Measurements from ENCODE around the gene PARP11. TPM values are rescaled to one million over a fixed set of nuclear protein-coding genes. Genes with fewer than 3 reads are reported as not detected.

The PARP11 gene
- total and polyA plus RNA-seq, 3 donors from 2014 or later: 16.8 to 20.6 (median 20.5) TPM

DNA sequence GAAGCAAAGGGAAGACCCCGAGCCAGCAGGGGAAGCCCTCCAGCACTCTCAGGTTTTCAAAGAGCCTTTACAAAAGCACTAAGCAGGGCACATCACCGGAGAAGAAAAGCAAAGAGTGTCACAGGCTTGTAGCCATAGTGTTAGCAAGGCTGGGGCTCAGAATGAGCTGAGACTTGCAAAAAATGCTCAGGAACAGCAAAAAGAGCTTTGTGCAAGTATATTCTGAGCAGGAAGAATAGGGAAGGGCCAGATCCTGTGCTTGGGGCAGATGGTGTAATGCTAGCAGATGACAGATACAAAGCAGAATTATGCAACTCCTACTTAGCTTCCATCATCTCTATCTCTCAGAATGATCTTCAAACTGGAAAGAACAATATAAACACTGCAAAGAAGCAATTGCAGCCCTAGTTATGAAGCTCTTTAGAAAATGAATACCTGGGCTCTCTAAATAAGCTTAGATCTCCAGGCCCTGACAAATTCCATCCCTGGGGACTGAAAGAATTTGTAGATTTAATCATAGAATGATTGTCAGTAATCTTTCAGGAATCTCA lies 23.7 kb upstream of the PARP11 start:
- TF ChIP-seq, protein P1, sequence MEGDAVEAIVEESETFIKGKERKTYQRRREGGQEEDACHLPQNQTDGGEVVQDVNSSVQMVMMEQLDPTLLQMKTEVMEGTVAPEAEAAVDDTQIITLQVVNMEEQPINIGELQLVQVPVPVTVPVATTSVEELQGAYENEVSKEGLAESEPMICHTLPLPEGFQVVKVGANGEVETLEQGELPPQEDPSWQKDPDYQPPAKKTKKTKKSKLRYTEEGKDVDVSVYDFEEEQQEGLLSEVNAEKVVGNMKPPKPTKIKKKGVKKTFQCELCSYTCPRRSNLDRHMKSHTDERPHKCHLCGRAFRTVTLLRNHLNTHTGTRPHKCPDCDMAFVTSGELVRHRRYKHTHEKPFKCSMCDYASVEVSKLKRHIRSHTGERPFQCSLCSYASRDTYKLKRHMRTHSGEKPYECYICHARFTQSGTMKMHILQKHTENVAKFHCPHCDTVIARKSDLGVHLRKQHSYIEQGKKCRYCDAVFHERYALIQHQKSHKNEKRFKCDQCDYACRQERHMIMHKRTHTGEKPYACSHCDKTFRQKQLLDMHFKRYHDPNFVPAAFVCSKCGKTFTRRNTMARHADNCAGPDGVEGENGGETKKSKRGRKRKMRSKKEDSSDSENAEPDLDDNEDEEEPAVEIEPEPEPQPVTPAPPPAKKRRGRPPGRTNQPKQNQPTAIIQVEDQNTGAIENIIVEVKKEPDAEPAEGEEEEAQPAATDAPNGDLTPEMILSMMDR (IDR thresholded peaks at IDR 0.05): no peak
- TF ChIP-seq POLR2A (IDR thresholded peaks at IDR 0.05): no peak
- no peaks in the 10 kb centered on the region for H3K36me3 ChIP-seq (ENCODE audit: low read depth, missing control alignments)
- 40 to 46% methylated on average over 2 of the region's 2 CpGs for WGBS, 2 donors
- intact Hi-C loops (cut with DNase I; ENCODE audit: low total_unique reads): no loop called here
- no peaks in the 10 kb centered on the region for H3K9me3 ChIP-seq
- H3K4me3 ChIP-seq: no peak overlapping the region
- H3K4me1 ChIP-seq: no peaks in the 10 kb centered on the region
- peak; percentile 26 for DNase-seq
- H3K27me3 ChIP-seq: no peaks in the 10 kb centered on the region
- peak overlapping the region in 1 of 2 donors; percentile 19 for H3K27ac ChIP-seq

DNA sequence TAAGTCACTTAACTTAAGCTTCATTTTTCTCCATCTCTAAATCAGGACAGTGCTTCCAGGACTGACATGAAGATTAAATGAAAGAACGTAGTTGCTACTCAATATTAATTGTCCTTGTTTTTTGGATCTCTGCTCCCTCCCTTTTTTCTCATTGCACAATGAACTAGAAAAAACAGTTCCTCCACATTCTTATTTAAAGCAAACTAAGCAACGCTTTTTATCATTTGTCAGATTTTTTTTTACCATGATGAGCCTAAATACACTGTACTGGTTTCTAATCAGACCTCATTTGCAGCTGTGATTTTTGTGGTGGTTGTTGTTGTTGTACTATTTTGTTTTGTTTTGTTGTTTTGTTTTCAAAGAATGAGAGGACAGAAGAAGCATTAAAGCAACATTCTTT lies 23.2 kb upstream of the PARP11 start:
- H3K27ac ChIP-seq: peak overlapping the region in 1 of 2 donors; percentile 19
- no peak for DNase-seq
- H3K4me1 ChIP-seq: no peaks in the 10 kb centered on the region
- H3K36me3 ChIP-seq (ENCODE audit: low read depth, missing control alignments): no peaks in the 10 kb centered on the region
- WGBS, 2 donors: 50 to 51% methylated on average over 2 of the region's 2 CpGs
- intact Hi-C loops (cut with DNase I; ENCODE audit: low total_unique reads): no loop called here
- no peaks in the 10 kb centered on the region for H3K9me3 ChIP-seq
- no peaks in the 10 kb centered on the region for H3K27me3 ChIP-seq
- TF ChIP-seq, protein P1 (IDR thresholded peaks at IDR 0.05): no peak
- no peak for TF ChIP-seq POLR2A (IDR thresholded peaks at IDR 0.05)
- no peak overlapping the region for H3K4me3 ChIP-seq

DNA sequence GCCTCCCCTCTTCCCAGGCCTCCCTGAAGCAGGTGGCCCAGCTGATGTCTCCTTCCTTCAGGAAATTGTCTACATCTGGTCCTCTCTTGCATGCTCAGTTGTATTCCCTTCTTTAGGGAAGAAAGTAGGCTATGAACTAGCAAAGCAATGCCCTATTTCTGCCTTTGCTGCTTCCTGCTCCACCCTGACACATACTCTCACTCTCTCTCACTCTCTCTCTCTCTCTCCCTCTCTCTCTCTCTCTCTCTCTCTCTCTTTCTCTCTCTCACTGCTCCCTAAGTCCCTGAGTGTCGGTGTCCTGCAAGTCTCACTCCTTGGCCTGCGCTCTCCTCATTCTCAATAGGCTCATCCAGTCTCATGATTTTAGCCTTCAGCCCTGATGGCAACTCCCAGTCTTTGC lies 19.4 kb upstream of the PARP11 start:
- no peak overlapping the region for H3K27ac ChIP-seq
- intact Hi-C loops (cut with DNase I; ENCODE audit: low total_unique reads): no loop called here
- TF ChIP-seq, protein P1 (IDR thresholded peaks at IDR 0.05): no peak
- no peaks in the 10 kb centered on the region for H3K9me3 ChIP-seq
- H3K36me3 ChIP-seq (ENCODE audit: low read depth, missing control alignments): no peaks in the 10 kb centered on the region
- WGBS, 2 donors: 93 to 97% methylated on average over 2 of the region's 2 CpGs
- no peaks in the 10 kb centered on the region for H3K27me3 ChIP-seq
- H3K4me3 ChIP-seq: no peak overlapping the region
- DNase-seq: no peak
- no peaks in the 10 kb centered on the region for H3K4me1 ChIP-seq

DNA sequence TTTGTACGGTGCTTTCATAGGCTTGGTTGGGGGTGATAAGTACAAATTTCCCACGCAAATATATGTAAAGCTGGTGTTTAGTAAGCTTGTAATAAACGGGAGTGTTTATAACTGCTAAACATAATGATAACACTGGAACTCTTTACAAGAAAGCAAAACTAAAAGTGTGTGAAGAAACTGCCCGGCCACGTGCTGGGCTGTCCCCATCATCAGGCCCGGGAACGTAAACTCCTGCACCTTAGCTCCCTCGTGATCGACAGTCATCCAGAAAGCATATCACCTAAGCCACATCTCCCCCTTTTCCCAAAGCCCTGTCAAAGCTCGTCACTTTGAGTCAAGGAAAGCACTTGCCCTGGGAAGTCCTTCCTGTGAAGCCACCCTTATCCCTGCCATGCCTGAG lies 18.0 kb upstream of the PARP11 start:
- Histone ChIP-seq H3K9me3 (no peaks in the 10 kb centered on the region), H3K27me3 (no peaks in the 10 kb centered on the region), H3K27ac (no peak overlapping the region), H3K36me3 (ENCODE audit: low read depth, missing control alignments) (no peaks in the 10 kb centered on the region), H3K4me3 (no peak overlapping the region), H3K4me1 (no peaks in the 10 kb centered on the region)
- no peak for DNase-seq
- TF ChIP-seq, protein P1 (IDR thresholded peaks at IDR 0.05): no peak
- no peak for TF ChIP-seq POLR2A (IDR thresholded peaks at IDR 0.05)
- intact Hi-C loops (cut with DNase I; ENCODE audit: low total_unique reads): no loop called here
- WGBS, 2 donors: 85 to 90% methylated on average over 10 of the region's 10 CpGs

DNA sequence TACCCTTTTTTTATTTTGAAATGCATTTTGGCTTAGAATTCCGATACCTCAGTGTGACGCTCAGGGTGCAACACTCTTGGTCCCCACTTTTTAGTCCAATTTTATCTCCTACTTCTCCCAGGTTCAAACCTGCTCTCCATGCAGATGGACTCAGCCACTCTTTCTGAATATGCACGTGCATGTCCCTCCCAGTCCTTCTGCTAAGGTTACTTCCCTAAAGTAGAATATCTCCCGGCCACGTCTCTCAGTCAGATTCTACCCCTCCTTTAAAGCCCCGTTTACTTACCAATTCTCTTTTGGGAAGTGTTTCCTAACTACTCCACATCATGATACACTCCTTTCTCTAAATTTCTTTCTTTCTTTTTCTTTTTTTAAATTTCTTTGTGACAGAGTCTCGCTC lies 15.5 kb upstream of the PARP11 start:
- no peak for TF ChIP-seq POLR2A (IDR thresholded peaks at IDR 0.05)
- TF ChIP-seq, protein P1 (IDR thresholded peaks at IDR 0.05): no peak
- no peaks in the 10 kb centered on the region for H3K36me3 ChIP-seq (ENCODE audit: low read depth, missing control alignments)
- H3K27ac ChIP-seq: no peak overlapping the region
- no peak for DNase-seq
- H3K4me3 ChIP-seq: no peak overlapping the region
- intact Hi-C loops (cut with DNase I; ENCODE audit: low total_unique reads): loop anchor here (5.0 kb wide), 1 partner anchor 144 kb away; no protein-coding TSS in a partner anchor
- no peaks in the 10 kb centered on the region for H3K9me3 ChIP-seq
- H3K27me3 ChIP-seq: no peaks in the 10 kb centered on the region
- no peaks in the 10 kb centered on the region for H3K4me1 ChIP-seq
- 77 to 86% methylated on average over 7 of the region's 7 CpGs for WGBS, 2 donors
